Neural crest cell (in vitro differentiated cells): ENCODE data around the gene NAPA. TPM values are rescaled to one million over a fixed set of nuclear protein-coding genes. Genes with fewer than 3 reads are reported as not detected.

Experiments used
- DNase-seq: peaks from one replicate; pipeline ENCODE4 v3.0.0; 2021; ENCODE audit warnings: low read depth, mixed read lengths, low spot score
- H3K27ac Mint-ChIP-seq: one replicate; pipeline ENCODE4 v1.8.0; 2021; ENCODE audit warnings: mild to moderate bottlenecking, mixed read lengths; ENCODE audit not compliant: unreplicated experiment
- H3K27me3 Mint-ChIP-seq: 2 replicates; pipeline ENCODE4 v1.8.0; 2021; ENCODE audit warnings: low read depth, mild to moderate bottlenecking, mixed read lengths
- H3K36me3 Mint-ChIP-seq: 2 replicates; pipeline ENCODE4 v1.8.0; 2021; ENCODE audit warnings: low read depth, mild to moderate bottlenecking, mixed read lengths
- H3K4me1 Mint-ChIP-seq: 2 replicates; pipeline ENCODE4 v1.8.0; 2021; ENCODE audit warnings: mixed read lengths
- H3K4me3 Mint-ChIP-seq: one replicate; pipeline ENCODE4 v1.8.0; 2021; ENCODE audit warnings: mild to moderate bottlenecking, mixed read lengths
- H3K9me3 Mint-ChIP-seq: 2 replicates; pipeline ENCODE4 v1.8.0; 2021; ENCODE audit warnings: mixed read lengths
- total RNA-seq: library from RNA; stranded (reverse); gene quantifications from 2 replicates; pipeline ENCODE4 v1.2.1, GENCODE V29; 2021
- TF ChIP-seq, protein P1 (sequence below): fragments of 200-600 bp; sonication (generic); conservative IDR thresholded peaks from 2 replicates; pipeline ENCODE4 v1.5.0; 2021; ENCODE audit warnings: antibody characterized with exemption, mild to moderate bottlenecking

The NAPA gene
- total RNA-seq, 1 donor from 2014 or later, result 67.2 TPM

DNA sequence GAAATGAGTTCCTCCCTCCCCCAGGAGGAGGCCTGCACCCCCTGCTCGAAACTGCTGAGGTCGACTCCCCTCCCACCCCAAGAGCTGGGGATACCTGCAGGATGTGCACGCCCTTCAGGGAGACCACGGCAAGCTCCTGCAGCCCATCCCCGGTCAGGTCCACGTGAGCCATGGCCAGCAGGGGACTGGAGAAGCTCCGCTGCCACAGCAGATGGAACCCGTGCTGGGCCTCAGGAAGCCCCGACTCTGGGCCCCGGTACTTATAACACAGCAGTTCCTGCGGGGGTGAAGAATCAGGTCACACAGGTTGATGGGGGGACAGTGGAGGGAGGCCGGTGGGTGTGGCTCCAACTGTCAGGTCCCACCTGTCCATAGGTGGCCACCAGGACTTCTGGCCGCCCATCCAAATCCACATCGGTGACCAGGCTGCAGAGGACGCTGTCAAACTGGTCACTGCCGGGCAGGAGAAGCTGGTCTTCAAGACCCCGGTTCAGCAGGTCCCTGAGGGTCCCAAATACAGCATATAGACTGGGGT lies 38.4 kb downstream of the NAPA start:
- Mint-ChIP-seq H3K9me3 (no peaks in the 10 kb centered on the region), H3K4me3 (no peak overlapping the region), H3K27me3 (peaks cover 29% of the 10 kb centered on the region), H3K36me3 (peaks cover 2% of the 10 kb centered on the region), H3K27ac (no peak overlapping the region), H3K4me1 (peaks cover 5% of the 10 kb centered on the region)
- no peak for DNase-seq
- TF ChIP-seq, protein P1, sequence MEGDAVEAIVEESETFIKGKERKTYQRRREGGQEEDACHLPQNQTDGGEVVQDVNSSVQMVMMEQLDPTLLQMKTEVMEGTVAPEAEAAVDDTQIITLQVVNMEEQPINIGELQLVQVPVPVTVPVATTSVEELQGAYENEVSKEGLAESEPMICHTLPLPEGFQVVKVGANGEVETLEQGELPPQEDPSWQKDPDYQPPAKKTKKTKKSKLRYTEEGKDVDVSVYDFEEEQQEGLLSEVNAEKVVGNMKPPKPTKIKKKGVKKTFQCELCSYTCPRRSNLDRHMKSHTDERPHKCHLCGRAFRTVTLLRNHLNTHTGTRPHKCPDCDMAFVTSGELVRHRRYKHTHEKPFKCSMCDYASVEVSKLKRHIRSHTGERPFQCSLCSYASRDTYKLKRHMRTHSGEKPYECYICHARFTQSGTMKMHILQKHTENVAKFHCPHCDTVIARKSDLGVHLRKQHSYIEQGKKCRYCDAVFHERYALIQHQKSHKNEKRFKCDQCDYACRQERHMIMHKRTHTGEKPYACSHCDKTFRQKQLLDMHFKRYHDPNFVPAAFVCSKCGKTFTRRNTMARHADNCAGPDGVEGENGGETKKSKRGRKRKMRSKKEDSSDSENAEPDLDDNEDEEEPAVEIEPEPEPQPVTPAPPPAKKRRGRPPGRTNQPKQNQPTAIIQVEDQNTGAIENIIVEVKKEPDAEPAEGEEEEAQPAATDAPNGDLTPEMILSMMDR, result no peak

DNA sequence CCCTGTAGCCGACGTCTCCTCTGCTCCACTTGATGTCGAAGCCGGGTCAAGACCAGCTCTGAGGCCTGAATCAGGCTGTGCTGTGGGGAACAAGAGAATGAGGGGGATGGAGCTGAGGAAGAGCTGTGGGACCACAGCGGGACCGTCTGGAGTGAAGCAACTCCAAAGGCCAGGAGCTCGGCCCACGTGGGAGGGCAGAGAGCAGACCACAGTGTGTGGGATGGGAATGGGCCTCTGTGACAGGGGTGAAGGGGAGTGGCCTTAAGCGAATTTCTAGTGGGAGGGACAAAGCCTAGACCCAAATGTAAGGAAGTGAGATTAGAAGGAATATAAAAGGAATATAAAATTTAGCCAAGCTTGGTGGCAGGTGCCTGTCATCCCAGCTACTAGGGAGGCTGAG lies 39.4 kb downstream of the NAPA start:
- H3K27me3 Mint-ChIP-seq, result peaks cover 28% of the 10 kb centered on the region
- peaks cover 2% of the 10 kb centered on the region for H3K36me3 Mint-ChIP-seq
- H3K4me1 Mint-ChIP-seq, result peaks cover 12% of the 10 kb centered on the region
- DNase-seq, result no peak
- no peaks in the 10 kb centered on the region for H3K9me3 Mint-ChIP-seq
- TF ChIP-seq, protein P1, result no peak
- H3K4me3 Mint-ChIP-seq, result no peak overlapping the region
- H3K27ac Mint-ChIP-seq, result no peak overlapping the region

DNA sequence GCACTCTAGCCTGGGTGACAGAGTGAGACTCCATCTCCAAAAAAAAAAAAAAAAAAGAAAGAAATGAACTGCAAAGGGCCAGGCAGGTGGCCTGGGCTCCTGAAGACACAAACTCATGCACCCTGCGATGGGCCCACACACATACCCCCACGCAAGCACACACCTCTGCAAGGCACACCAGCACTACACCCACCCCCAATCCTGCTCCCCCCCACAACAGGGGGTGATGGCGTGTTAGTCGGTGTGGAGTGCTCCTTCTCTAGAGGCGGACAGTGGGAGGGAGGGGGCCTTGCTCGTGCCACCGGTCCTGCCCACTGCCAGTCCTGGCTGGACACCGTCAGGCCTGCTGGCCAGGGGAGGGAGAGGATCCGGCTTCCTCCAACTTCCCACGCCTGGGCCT lies 41.5 kb downstream of the NAPA start:
- H3K36me3 Mint-ChIP-seq, result no peaks in the 10 kb centered on the region
- peaks cover 40% of the 10 kb centered on the region for H3K27me3 Mint-ChIP-seq
- H3K4me3 Mint-ChIP-seq, result no peak overlapping the region

DNA sequence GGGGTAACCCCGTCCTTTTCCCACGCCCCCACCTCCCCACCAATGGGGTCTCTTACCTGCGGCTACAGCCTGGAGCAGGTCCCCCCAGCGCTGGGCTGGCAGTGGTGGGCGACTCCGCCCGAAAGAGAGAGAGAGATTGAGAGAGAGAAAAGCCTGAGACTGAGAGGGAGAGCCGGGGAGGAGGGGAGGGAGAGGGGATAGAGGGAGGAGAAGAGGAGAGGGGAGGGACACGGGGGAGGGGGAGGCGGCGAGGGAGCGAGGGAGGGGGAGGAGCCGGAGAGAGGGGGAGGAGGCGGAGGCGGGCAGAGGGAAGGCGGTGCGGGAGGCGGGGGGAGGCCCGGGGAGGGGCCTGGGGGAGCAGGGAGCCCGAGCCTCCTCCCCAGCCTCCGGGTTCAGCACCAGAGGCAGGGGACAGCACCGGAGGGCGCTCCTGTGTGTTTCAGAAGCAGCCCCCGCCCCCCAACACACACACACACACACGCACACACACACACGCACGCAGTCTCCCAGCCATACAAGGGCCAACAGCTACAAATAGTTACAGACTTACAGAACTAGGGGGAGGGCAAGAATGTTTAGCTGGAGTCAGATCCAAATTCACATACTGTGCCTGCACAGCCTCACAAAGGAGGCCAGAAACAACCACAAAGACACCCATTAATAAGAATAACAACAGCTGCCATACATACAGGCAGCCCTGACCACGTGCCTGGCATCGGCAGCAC lies 43.0 kb downstream of the NAPA start, which contains the start of gene SLC8A2:
TSS of gene SLC8A2 (minus strand) at position 161 of the 725 bp plus-strand sequence. CDS start 5,490 bp downstream, outside the sequence.
- TF ChIP-seq, protein P1, result no peak
- no peaks in the 10 kb centered on the region for H3K36me3 Mint-ChIP-seq
- peak within 1 kb of the TSS; percentile 71 for H3K4me3 Mint-ChIP-seq
- peaks cover 53% of the 10 kb centered on the region for H3K27me3 Mint-ChIP-seq
- peaks cover 15% of the 10 kb centered on the region for H3K4me1 Mint-ChIP-seq
- peak; percentile 65 for DNase-seq
- H3K9me3 Mint-ChIP-seq, result no peaks in the 10 kb centered on the region
- H3K27ac Mint-ChIP-seq, result no peak within 1 kb of the TSS

More for the DNA sequence above, 41.5 kb downstream of the NAPA start:
- no peaks in the 10 kb centered on the region for H3K9me3 Mint-ChIP-seq
- no peak for DNase-seq
- TF ChIP-seq, protein P1, result no peak
- H3K4me1 Mint-ChIP-seq, result peaks cover 15% of the 10 kb centered on the region
- H3K27ac Mint-ChIP-seq, result no peak overlapping the region

DNA sequence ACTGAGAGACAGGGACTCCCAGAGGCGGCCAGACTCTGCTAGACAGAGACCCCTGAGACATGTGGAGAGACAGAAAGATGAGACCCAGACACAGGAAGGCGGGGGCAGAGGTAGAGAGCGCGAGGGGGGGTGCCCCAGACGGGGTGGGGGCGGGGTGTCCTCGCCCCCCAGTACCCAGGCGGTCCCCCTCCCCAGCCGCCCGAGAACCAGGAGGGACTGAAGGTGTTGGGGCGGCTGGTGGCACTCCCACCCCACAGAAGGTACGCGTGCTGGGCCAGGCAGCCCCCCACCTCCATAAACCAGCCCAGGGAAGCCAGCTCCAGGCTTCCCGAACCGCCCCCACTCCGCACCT lies 43.5 kb downstream of the NAPA start:
- Mint-ChIP-seq H3K4me1 (peaks cover 15% of the 10 kb centered on the region), H3K4me3 (peak overlapping the region; percentile 67), H3K9me3 (no peaks in the 10 kb centered on the region), H3K27me3 (peaks cover 56% of the 10 kb centered on the region), H3K36me3 (no peaks in the 10 kb centered on the region), H3K27ac (no peak overlapping the region)
- DNase-seq, result no peak
- TF ChIP-seq, protein P1, result no peak
